Effector memory CD4-positive, alpha-beta T cell (primary cell): Measurements from ENCODE around the gene RGS9.

Source experiments
- DNase-seq, 3 donors: peaks; one replicate each; pipeline ENCODE4 v3.0.0-alpha.2; 2020
- H3K27ac ChIP-seq: 2 replicates; pipeline ENCODE4 v1.7.0; 2013; ENCODE audit warnings: mild to moderate bottlenecking, low read length, moderate library complexity; ENCODE audit not compliant: insufficient read depth, poor library complexity, severe bottlenecking
- H3K27me3 ChIP-seq: replicated peaks from 2 replicates; pipeline ENCODE4 v1.7.0; 2013; ENCODE audit warnings: mild to moderate bottlenecking, low read length; ENCODE audit not compliant: insufficient read depth, control insufficient read depth, poor library complexity, severe bottlenecking
- H3K36me3 ChIP-seq: 2 replicates; pipeline ENCODE4 v1.7.0; 2013; ENCODE audit warnings: mild to moderate bottlenecking, low read length, moderate library complexity; ENCODE audit not compliant: control insufficient read depth, insufficient read depth
- H3K4me1 ChIP-seq: 2 replicates; pipeline ENCODE4 v1.7.0; 2013; ENCODE audit warnings: low read length, mild to moderate bottlenecking; ENCODE audit not compliant: control insufficient read depth, insufficient read depth, poor library complexity, severe bottlenecking
- H3K4me3 ChIP-seq: 2 replicates; pipeline ENCODE4 v1.7.0; 2013; ENCODE audit warnings: low read length, low read depth, mild to moderate bottlenecking; ENCODE audit not compliant: insufficient read depth, poor library complexity, severe bottlenecking
- H3K9me3 ChIP-seq: 2 replicates; pipeline ENCODE4 v1.7.0; 2013; ENCODE audit warnings: mild to moderate bottlenecking, low read length, moderate library complexity; ENCODE audit not compliant: control insufficient read depth

Gene RGS9

GRCh38 chr17:65270499-65271253, 133.5 kb downstream of the RGS9 start:
- Histone ChIP-seq H3K4me3 (no peak overlapping the region), H3K27ac (no peak overlapping the region), H3K9me3 (no peaks in the 10 kb centered on the region), H3K36me3 (no peaks in the 10 kb centered on the region), H3K27me3 (no peaks in the 10 kb centered on the region), H3K4me1 (no peaks in the 10 kb centered on the region)
- no peak for DNase-seq

GRCh38 chr17:65271296-65271695, 134.1 kb downstream of the RGS9 start:
- Histone ChIP-seq H3K4me1 (no peaks in the 10 kb centered on the region), H3K9me3 (no peaks in the 10 kb centered on the region), H3K36me3 (no peaks in the 10 kb centered on the region), H3K4me3 (no peak overlapping the region), H3K27me3 (no peaks in the 10 kb centered on the region), H3K27ac (no peak overlapping the region)
- DNase-seq, result no peak
